Trophoblast cell (in vitro differentiated cells and primary cell): ENCODE data around the gene RAB34.

ENCODE experiments used
- DNase-seq, 2 donors: peaks; one replicate each; pipeline ENCODE4 v3.0.0-alpha.2; 2016
- H2AFZ ChIP-seq: 2 replicates; pipeline ENCODE4 v1.6.1; 2013; ENCODE audit warnings: low read length, moderate library complexity, mild to moderate bottlenecking; ENCODE audit not compliant: insufficient read depth, poor library complexity
- H2AK5ac ChIP-seq: 2 replicates; pipeline ENCODE4 v1.6.1; 2013; ENCODE audit warnings: mild to moderate bottlenecking, low read length
- H2BK120ac ChIP-seq: 2 replicates; pipeline ENCODE4 v1.6.1; 2013; ENCODE audit warnings: low read length, mild to moderate bottlenecking, moderate library complexity; ENCODE audit not compliant: insufficient read depth, poor library complexity
- H2BK12ac ChIP-seq: 2 replicates; pipeline ENCODE4 v1.6.1; 2013; ENCODE audit warnings: mild to moderate bottlenecking, low read length, moderate library complexity
- H2BK5ac ChIP-seq: 2 replicates; pipeline ENCODE4 v1.6.1; 2013; ENCODE audit warnings: low read length, low read depth, moderate library complexity, mild to moderate bottlenecking; ENCODE audit not compliant: poor library complexity
- H3K14ac ChIP-seq: 2 replicates; pipeline ENCODE4 v1.6.1; 2013; ENCODE audit warnings: mild to moderate bottlenecking, low read length
- H3K18ac ChIP-seq: 2 replicates; pipeline ENCODE4 v1.6.1; 2013; ENCODE audit warnings: mild to moderate bottlenecking, low read length
- H3K23ac ChIP-seq: 2 replicates; pipeline ENCODE4 v1.6.1; 2013; ENCODE audit warnings: low read length
- H3K27ac ChIP-seq: 2 replicates; pipeline ENCODE4 v1.5.1; 2013; ENCODE audit warnings: low read depth, mild to moderate bottlenecking, inconsistent platforms, low read length, moderate library complexity
- H3K27me3 ChIP-seq: 2 replicates; pipeline ENCODE4 v1.6.1; 2013; ENCODE audit warnings: inconsistent platforms, mild to moderate bottlenecking, low read length, moderate library complexity; ENCODE audit not compliant: insufficient read depth
- H3K36me3 ChIP-seq, 2 experiments: 1 replicate in 1 of 2; 2 replicates in 1 of 2; pipeline ENCODE4 v1.6.1; 2013; ENCODE audit warnings: low read length in 2 of 2, mild to moderate bottlenecking in 2 of 2, moderate library complexity in 1 of 2; ENCODE audit not compliant: insufficient read depth in 2 of 2, control insufficient read depth in 1 of 2
- H3K4ac ChIP-seq: 2 replicates; pipeline ENCODE4 v1.6.1; 2013; ENCODE audit warnings: low read depth, mild to moderate bottlenecking, low read length, moderate library complexity
- H3K4me1 ChIP-seq, 2 experiments: 1 replicate in 1 of 2; 2 replicates in 1 of 2; pipeline ENCODE4 v1.6.1; 2013; ENCODE audit warnings: low read length in 2 of 2, mild to moderate bottlenecking in 2 of 2, moderate library complexity in 1 of 2; ENCODE audit not compliant: insufficient read depth in 2 of 2, control insufficient read depth in 1 of 2
- H3K4me2 ChIP-seq: 2 replicates; pipeline ENCODE4 v1.6.1; 2013; ENCODE audit warnings: inconsistent platforms, mild to moderate bottlenecking, low read length, moderate library complexity
- H3K4me3 ChIP-seq: 2 replicates; pipeline ENCODE4 v1.5.1; 2013; ENCODE audit warnings: mild to moderate bottlenecking, low read depth, low read length, inconsistent platforms
- H3K79me1 ChIP-seq: one replicate; pipeline ENCODE4 v1.6.1; 2013; ENCODE audit warnings: low read length
- H3K79me2 ChIP-seq: 2 replicates; pipeline ENCODE4 v1.6.1; 2013; ENCODE audit warnings: low read length, mild to moderate bottlenecking; ENCODE audit not compliant: control insufficient read depth, insufficient read depth, poor library complexity
- H3K9ac ChIP-seq: 2 replicates; pipeline ENCODE4 v1.6.1; 2013; ENCODE audit warnings: mild to moderate bottlenecking, low read length
- H3K9me3 ChIP-seq: 2 replicates; pipeline ENCODE4 v1.6.1; 2013; ENCODE audit warnings: low read depth, mild to moderate bottlenecking, control low read depth, inconsistent platforms, low read length; ENCODE audit not compliant: insufficient read depth
- H4K12ac ChIP-seq: 2 replicates; pipeline ENCODE4 v1.6.1; 2013; ENCODE audit warnings: low read depth, mild to moderate bottlenecking, low read length, moderate library complexity
- H4K8ac ChIP-seq: 2 replicates; pipeline ENCODE4 v1.6.1; 2013; ENCODE audit warnings: low read depth, mild to moderate bottlenecking, low read length, moderate library complexity
- H4K91ac ChIP-seq: one replicate; pipeline ENCODE4 v1.6.1; 2013; ENCODE audit warnings: low read depth, mild to moderate bottlenecking, low read length, moderate library complexity
- WGBS: extraction: QIAGEN DNeasy Blood & Tissue Kit; methylation state at CpG from one replicate; pipeline ENCODE4 v1.1.7; 2013; ENCODE audit warnings: missing lambda C conversion rate; ENCODE audit not compliant: insufficient read length, insufficient coverage; ENCODE audit errors: extremely low coverage; 5-methylcytosine and 5-hydroxymethylcytosine counted together

RAB34 gene

GRCh38 chr17:28702026-28702751 is 15.5 kb downstream of the RAB34 start:
- H3K9ac ChIP-seq = no peak overlapping the region
- H2BK12ac ChIP-seq = no peak overlapping the region
- no peaks in the 10 kb centered on the region for H3K79me1 ChIP-seq
- H3K18ac ChIP-seq = no peak overlapping the region
- no peaks in the 10 kb centered on the region for H3K79me2 ChIP-seq
- H2AFZ ChIP-seq = no peak overlapping the region
- no peak overlapping the region for H4K8ac ChIP-seq
- no peak overlapping the region for H3K4me3 ChIP-seq
- peaks cover 71 to 86% of the 10 kb centered on the region in 2 experiments for H3K36me3 ChIP-seq
- no peaks in the 10 kb centered on the region for H3K4me1 ChIP-seq
- no peak overlapping the region for H4K12ac ChIP-seq
- no peak for DNase-seq
- no peak overlapping the region for H2BK5ac ChIP-seq
- no peak overlapping the region for H2AK5ac ChIP-seq
- WGBS = no CpG with 5 or more reads among the region's 10 CpGs
- H3K4ac ChIP-seq = no peak overlapping the region
- no peak overlapping the region for H3K27ac ChIP-seq
- H3K23ac ChIP-seq = no peak overlapping the region
- no peak overlapping the region for H4K91ac ChIP-seq
- no peaks in the 10 kb centered on the region for H3K9me3 ChIP-seq
- no peaks in the 10 kb centered on the region for H3K27me3 ChIP-seq
- no peak overlapping the region for H3K4me2 ChIP-seq
- H3K14ac ChIP-seq = no peak overlapping the region
- no peak overlapping the region for H2BK120ac ChIP-seq

GRCh38 chr17:28700830-28701492 is 16.7 kb downstream of the RAB34 start:
- H3K9me3 ChIP-seq = peaks cover 2% of the 10 kb centered on the region
- H2BK120ac ChIP-seq = no peak overlapping the region
- no peak overlapping the region for H3K4me2 ChIP-seq
- H3K4me3 ChIP-seq = no peak overlapping the region
- peaks cover 78 to 93% of the 10 kb centered on the region in 2 experiments for H3K36me3 ChIP-seq
- no peak overlapping the region for H3K14ac ChIP-seq
- no CpG with 5 or more reads among the region's 10 CpGs for WGBS
- H3K23ac ChIP-seq = no peak overlapping the region
- H2BK5ac ChIP-seq = no peak overlapping the region
- H2AFZ ChIP-seq = no peak overlapping the region
- H3K27me3 ChIP-seq = no peaks in the 10 kb centered on the region
- no peak for DNase-seq
- no peak overlapping the region for H3K4ac ChIP-seq
- no peak overlapping the region for H4K12ac ChIP-seq
- no peak overlapping the region for H3K27ac ChIP-seq
- H2AK5ac ChIP-seq = no peak overlapping the region
- H3K79me2 ChIP-seq = no peaks in the 10 kb centered on the region
- H4K8ac ChIP-seq = no peak overlapping the region
- H3K18ac ChIP-seq = no peak overlapping the region
- no peak overlapping the region for H2BK12ac ChIP-seq
- H3K9ac ChIP-seq = no peak overlapping the region
- no peaks in the 10 kb centered on the region for H3K79me1 ChIP-seq
- no peak overlapping the region for H4K91ac ChIP-seq
- H3K4me1 ChIP-seq = no peaks in the 10 kb centered on the region

GRCh38 chr17:28700278-28700677 is 17.4 kb downstream of the RAB34 start:
- Histone ChIP-seq H3K9me3 (peaks cover 2% of the 10 kb centered on the region), H2BK5ac (no peak overlapping the region), H2BK120ac (no peak overlapping the region), H2AFZ (no peak overlapping the region), H4K12ac (no peak overlapping the region), H2AK5ac (no peak overlapping the region), H3K36me3 (peaks cover 84 to 96% of the 10 kb centered on the region in 2 experiments), H3K27ac (no peak overlapping the region), H3K23ac (no peak overlapping the region), H3K27me3 (no peaks in the 10 kb centered on the region), H3K4me3 (no peak overlapping the region), H3K14ac (no peak overlapping the region), H3K4me1 (no peaks in the 10 kb centered on the region), H2BK12ac (no peak overlapping the region), H4K91ac (no peak overlapping the region), H3K4me2 (no peak overlapping the region), H3K9ac (no peak overlapping the region), H3K18ac (no peak overlapping the region), H3K4ac (no peak overlapping the region), H3K79me2 (no peaks in the 10 kb centered on the region), H4K8ac (no peak overlapping the region), H3K79me1 (no peaks in the 10 kb centered on the region)
- no peak for DNase-seq
- no CpG with 5 or more reads among the region's 8 CpGs for WGBS

- no peak overlapping the region for H2AFZ ChIP-seq
- H3K79me2 ChIP-seq = no peaks in the 10 kb centered on the region
- H3K27me3 ChIP-seq = no peaks in the 10 kb centered on the region
- no peak overlapping the region for H2BK5ac ChIP-seq
- H3K14ac ChIP-seq = no peak overlapping the region
- no peak overlapping the region for H3K4me3 ChIP-seq
- no peak overlapping the region for H3K18ac ChIP-seq
- H3K23ac ChIP-seq = no peak overlapping the region
- H3K4ac ChIP-seq = no peak overlapping the region
- H4K12ac ChIP-seq = no peak overlapping the region
- no peak overlapping the region for H4K91ac ChIP-seq
- H2AK5ac ChIP-seq = no peak overlapping the region
- H3K27ac ChIP-seq = no peak overlapping the region
- H2BK12ac ChIP-seq = no peak overlapping the region
- DNase-seq = no peak
- no peak overlapping the region for H3K9ac ChIP-seq
- H4K8ac ChIP-seq = no peak overlapping the region
- no peak overlapping the region for H2BK120ac ChIP-seq
- H3K36me3 ChIP-seq = peaks cover 88 to 98% of the 10 kb centered on the region in 2 experiments
- peaks cover 2% of the 10 kb centered on the region for H3K9me3 ChIP-seq
- no peaks in the 10 kb centered on the region for H3K79me1 ChIP-seq
- H3K4me2 ChIP-seq = no peak overlapping the region
- WGBS = no CpG with 5 or more reads among the region's 6 CpGs
- H3K4me1 ChIP-seq = no peaks in the 10 kb centered on the region
Measured at GRCh38 chr17:28698253-28698941, 19.3 kb downstream of the RAB34 start.
